DMS53 treated with DMSO at 0.1 percent for 48 hours (cell line): Measurements from ENCODE around the gene ZNF45.
"Not testable (repeated sequence)": the region's sequence is repeated elsewhere in the genome, so short reads cannot be mapped to it uniquely, and the experiment has no call there.

Experiments used
- DNase-seq: peaks from one replicate; lab custom pipeline; 2025; ENCODE audit not compliant: unreplicated experiment; lab: John Stamatoyannopoulos, UW

Gene ZNF45

GRCh38 chr19:43934985-43935708 lies at the start of gene ZNF45:
ZNF45 (minus strand) TSS chr19:43935282; CDS start chr19:43922185, 13,097 bp downstream.
- DNase-seq, result peak; percentile 84

- no peak for DNase-seq
Measured at GRCh38 chr19:43984687-43985000, 49.6 kb upstream of the ZNF45 start.

DNA sequence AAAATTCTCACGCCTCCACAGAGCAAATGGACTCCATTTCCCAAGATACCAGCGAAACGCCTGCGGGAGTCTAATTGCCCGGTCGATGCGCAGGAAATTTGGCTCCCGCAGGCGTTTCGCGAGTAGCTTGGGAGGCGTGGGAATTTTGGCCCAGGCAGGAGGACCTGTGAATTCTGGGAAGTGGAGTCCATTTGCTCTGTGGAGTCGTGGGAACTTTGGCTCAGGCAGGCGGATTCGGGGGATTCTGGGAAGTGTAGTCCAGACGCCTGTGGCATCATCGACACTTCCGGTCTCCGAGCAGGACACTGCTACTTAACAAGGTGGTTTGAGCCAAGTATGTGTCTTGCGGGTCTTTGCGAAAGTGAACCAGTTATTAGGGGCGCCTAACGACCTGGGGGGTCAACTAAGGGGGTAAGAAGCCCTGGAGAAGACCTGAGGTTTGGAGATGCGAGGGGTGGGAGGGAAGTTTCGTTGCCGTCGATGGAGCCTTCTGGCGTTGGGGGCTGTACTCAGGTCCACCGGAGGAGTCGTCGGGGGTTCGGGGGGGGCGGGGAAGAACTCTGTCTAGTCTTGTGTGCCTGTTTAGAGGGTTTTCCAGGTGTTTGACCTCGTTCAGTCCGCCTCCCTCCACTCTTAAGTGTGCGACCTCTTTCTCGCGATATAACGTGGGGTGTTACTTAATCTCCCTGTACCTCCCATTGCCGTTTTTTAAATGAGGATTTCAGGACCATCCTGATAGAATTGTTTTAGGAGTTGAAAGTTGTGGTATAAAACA lies 49.0 kb upstream of the ZNF45 start, which contains the start of gene ZNF155:
ZNF155 (plus strand) TSS at position 277 of the 775 bp plus-strand sequence. CDS start 4,356 bp downstream, outside the sequence.
- peak; percentile 96 for DNase-seq

GRCh38 chr19:43983544-43983911 lies 48.4 kb upstream of the ZNF45 start:
- no peak for DNase-seq

DNA sequence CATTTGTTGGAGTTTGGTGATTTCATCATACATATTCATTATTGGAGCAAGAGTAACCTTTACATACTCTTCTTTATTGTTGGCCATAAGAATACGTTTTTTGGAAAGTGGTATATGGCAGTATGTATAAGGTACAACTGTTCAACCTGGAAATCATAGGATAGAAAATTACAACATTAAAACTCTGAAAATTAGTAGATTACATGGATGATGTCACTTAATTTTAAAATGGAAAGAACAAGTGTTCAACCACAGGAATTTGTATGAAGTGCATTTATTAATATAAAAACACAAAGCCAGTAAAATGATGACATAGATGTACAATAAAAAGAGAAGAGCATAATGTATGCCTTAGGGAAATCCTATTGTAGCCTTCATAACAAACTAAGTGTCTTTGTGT lies 41.6 kb upstream of the ZNF45 start:
- DNase-seq, result no peak

DNA sequence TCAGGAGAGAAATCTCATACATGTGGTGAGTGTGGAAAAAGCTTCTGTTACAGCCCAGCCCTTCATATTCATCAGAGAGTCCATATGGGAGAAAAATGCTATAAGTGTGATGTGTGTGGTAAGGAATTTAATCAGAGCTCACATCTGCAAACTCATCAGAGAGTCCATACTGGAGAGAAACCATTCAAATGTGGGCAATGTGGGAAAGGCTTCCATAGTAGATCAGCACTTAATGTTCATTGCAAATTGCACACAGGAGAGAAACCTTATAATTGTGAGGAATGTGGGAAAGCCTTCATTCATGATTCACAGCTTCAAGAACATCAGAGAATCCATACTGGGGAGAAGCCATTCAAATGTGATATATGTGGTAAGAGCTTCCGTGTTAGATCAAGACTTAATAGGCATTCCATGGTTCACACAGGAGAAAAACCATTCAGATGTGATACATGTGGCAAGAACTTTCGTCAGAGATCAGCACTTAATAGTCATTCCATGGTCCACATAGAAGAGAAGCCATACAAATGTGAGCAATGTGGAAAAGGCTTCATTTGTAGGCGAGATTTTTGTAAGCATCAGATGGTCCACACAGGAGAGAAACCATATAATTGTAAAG lies 31.1 kb upstream of the ZNF45 start:
- DNase-seq, result no peak

- DNase-seq, result no peak
Measured at GRCh38 chr19:43960411-43960810, 25.3 kb upstream of the ZNF45 start.

GRCh38 chr19:43957891-43958290 lies 22.8 kb upstream of the ZNF45 start:
- no peak for DNase-seq

- DNase-seq, result no peak
Measured at GRCh38 chr19:43956827-43957226, 21.7 kb upstream of the ZNF45 start.

GRCh38 chr19:43950834-43951645 lies 16.0 kb upstream of the ZNF45 start, which contains the start of gene ZNF221:
ZNF221 (plus strand) TSS chr19:43951228; CDS start chr19:43962727, 11,499 bp downstream.
- peak; percentile 91 for DNase-seq

- DNase-seq, result not testable (repeated sequence)
Measured at GRCh38 chr19:43949803-43950202, 14.7 kb upstream of the ZNF45 start.

DNA sequence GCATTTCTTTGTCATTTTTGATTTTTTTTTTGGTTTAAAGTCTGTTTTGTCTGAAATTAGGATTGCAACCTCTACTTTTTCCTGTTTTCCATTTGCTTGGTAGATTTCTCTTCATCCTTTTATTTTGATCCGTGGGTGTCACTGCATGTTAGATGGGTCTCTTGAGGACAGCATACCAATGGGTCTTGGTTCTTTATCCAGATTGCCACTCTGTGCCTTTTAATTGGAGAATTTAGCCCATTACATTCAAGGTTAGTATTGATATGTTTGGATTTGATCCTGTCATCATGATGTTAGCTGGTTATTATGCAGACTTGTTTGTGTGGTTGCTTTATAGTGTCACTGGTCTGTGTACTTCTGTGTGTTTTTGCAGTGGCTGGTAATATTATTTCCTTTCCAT lies 12.3 kb upstream of the ZNF45 start:
- not testable (repeated sequence) for DNase-seq

GRCh38 chr19:43941209-43941608 lies 6.1 kb upstream of the ZNF45 start:
- DNase-seq, result no peak

DNA sequence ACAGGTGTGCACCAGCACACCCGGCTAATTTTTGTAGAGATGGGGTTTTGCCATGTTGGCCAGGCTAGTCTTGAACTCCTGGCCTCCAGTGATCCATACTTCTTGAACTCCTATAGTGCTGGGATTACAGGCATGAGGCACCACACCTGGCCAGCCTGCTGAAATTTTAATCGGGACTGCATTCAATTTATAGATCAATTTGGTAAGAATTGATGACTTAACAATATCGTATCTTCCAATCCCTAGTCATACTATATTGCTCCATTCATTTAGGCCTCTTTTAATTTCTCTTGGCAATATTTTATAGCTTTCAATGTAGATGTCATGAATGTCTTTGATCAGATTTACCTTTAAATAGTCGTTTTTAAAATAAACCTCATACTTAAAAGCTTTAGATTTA lies 5.6 kb upstream of the ZNF45 start:
- no peak for DNase-seq

- no peak for DNase-seq
Measured at GRCh38 chr19:43939557-43940260, 4.6 kb upstream of the ZNF45 start.

- no peak for DNase-seq
Measured at GRCh38 chr19:43936188-43936587, 1.1 kb upstream of the ZNF45 start.

DNA sequence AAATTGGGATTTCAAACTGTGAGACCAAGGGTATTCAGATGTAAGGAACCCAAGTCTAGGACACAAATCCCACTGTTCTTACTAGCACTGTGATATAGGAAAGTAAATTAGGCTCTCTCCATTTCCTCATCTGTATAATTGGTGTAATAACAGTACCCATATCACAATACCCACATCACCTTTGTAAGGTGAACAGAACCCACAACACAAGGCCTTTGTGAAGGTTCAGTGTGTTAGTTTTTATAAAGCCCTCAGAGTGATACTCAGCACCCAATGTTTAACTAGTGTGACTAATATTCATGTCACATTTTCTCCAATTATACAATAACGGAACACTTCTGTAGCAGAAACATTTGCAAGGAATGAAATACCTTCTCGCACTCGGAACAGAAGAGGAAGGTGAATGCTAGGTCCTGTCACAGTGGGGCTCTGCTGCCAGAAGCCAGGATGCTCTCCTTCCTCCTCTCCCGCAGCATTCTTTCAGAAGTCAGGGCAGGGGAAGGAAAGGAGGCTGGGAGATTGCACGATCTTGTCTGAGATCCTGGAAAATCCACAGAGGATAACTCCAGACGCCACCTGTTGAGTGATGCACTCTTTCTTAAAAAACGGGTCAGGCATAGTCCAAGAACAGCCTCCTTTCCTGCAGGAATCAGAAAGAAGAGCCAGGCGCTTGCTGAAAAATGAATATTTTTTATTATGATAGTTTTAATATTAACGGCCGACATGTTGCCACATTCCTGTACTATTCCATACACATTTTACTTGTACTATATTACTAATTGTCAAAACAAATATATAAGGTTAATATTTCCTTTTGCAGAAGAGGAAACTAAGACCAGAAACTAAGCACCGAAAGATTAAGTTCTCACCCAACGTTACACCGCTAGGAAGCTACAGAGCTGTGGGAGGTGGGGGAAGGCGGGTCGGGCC lies 762 bp downstream of the ZNF45 start:
- DNase-seq, result no peak

DNA sequence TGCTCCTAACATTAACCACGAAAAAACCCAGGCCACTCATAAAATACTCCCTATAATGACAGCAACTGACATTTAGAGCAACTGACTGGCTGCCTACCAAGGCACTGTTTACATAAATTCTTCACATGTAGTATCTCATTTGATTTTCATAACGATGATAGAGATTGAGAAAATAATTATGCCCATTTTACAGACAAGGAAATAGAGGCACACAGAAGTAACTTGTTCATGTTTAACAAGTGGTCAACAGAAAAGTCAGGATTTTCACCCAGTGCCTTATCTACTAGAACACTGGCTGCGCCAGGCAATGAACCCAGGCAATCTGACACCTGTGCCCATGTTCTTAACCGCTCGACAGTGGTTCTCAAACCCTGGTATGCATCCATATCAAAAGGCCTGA lies 6.3 kb downstream of the ZNF45 start:
- no peak for DNase-seq

DNA sequence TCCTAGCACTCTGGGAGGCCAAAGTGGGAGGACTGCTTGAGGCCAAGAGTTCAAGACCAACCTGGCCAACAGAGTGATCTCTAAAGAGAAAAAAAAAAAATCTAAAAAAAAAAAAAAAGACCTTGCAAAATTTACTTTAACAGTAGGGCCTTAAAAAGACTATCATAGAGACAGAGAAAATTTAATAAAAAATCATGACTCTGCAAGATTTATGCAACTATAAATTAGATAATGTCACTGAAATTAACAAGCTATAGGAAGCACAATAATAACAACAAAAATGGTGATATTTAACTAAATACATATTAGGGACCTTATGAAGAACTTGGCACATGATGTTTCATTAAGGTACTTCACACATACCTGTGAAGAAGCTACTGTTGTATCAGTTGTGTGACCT lies 11.2 kb downstream of the ZNF45 start:
- no peak for DNase-seq
